ENCODE data around the gene IFIT2. TPM values are rescaled to one million over a fixed set of nuclear protein-coding genes. Genes with fewer than 3 reads are reported as not detected.

IFIT2 gene
- total RNA-seq, 1 experiment from 2014 or later = not detected

DNA sequence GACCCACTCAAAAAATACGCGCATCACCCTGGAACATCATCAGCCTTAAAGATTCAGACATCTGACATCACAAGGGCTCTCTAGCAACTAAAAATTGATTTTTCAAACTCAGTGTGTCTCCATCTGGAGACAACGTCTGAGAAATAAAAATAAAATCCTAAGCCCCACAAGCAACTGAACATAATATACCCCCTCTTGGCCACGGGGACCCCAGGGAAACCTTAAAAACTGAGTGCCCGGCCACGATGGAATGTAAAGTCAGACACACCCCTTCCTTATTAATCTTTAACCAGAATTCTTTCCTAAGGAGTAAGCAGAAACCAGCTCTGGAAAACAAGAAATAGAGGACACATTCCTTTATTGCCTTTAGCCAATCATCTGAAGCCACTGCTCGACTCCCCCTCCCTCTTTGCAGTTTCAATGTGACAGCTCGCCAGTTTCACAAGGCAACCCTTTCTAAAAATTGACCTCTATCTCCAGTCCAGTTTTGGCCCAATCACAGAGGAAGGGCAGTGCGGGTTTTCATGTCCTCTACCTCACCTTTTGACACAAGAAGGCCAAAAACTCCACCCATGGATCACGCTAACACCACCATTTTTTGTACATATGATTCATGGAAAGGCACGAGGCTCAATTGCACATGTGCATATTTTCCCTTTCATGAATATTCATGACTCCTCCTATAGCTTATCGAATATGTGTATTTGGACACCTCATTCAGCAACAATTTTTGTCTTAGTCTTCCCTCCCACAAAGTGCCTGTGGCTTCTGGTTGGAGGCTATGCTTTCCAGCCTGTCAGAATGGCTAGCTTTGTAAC lies 50.1 kb downstream of the IFIT2 start:
- no peak overlapping the region for H2BK12ac ChIP-seq (ENCODE audit: insufficient read length, low read depth, low read length)
- H3K9me3 Mint-ChIP-seq = peaks cover 2 to 12% of the 10 kb centered on the region in 2 experiments; a peak in 3 of 5 replicates
- H3K23ac ChIP-seq (ENCODE audit: insufficient read length, low read depth, low read length) = no peak overlapping the region
- H3K27me3 ChIP-seq (ENCODE audit: insufficient read depth, low read length) = no peaks in the 10 kb centered on the region
- H3K9me3 ChIP-seq (ENCODE audit: control insufficient read depth, low read depth, low read length) = no peaks in the 10 kb centered on the region
- no peak overlapping the region for H3K56ac ChIP-seq (ENCODE audit: insufficient read length, low read depth, low read length)
- H2BK5ac ChIP-seq (ENCODE audit: insufficient read length, low read length) = no peak overlapping the region
- no peaks in the 10 kb centered on the region for H3K79me2 ChIP-seq (ENCODE audit: insufficient read depth, low read length)
- H4K8ac ChIP-seq (replicated peaks; ENCODE audit: insufficient read length, low read depth, low read length) = no peak overlapping the region
- no peak overlapping the region for H3K4ac ChIP-seq (ENCODE audit: low read depth, low read length)
- no peak overlapping the region for H2AK5ac ChIP-seq (ENCODE audit: insufficient read length, low read length)
- peaks cover 47 to 50% of the 10 kb centered on the region in 2 experiments for H3K4me1 Mint-ChIP-seq
- H3K14ac ChIP-seq (ENCODE audit: insufficient read depth, low read length) = no peak overlapping the region
- no peak overlapping the region for H2AFZ ChIP-seq (ENCODE audit: low read length)
- H4K20me1 ChIP-seq (ENCODE audit: control insufficient read depth, insufficient read depth, insufficient read length) = no peaks in the 10 kb centered on the region
- H3K27ac Mint-ChIP-seq = peak overlapping the region in 2 of 3 experiments; percentile 59 to 83; a peak in 3 of 7 replicates
- no peak overlapping the region for H3T11ph ChIP-seq (ENCODE audit: low read length)
- no peak overlapping the region for H4K91ac ChIP-seq (ENCODE audit: insufficient read length, low read depth, low read length)
- H3K4me3 Mint-ChIP-seq = no peak overlapping the region
- no peak overlapping the region for H2BK120ac ChIP-seq (ENCODE audit: low read depth, low read length, poor library complexity, severe bottlenecking)
- no peak overlapping the region for H3K9ac ChIP-seq (ENCODE audit: extremely low read depth, insufficient read length, low read length)
- no peak overlapping the region for H2BK15ac ChIP-seq (ENCODE audit: low read depth, low read length)
- no peak overlapping the region for H3K18ac ChIP-seq (ENCODE audit: insufficient read length, low read depth, low read length)
- H3K27me3 Mint-ChIP-seq (ENCODE audit: low read depth) = no peaks in the 10 kb centered on the region
- no peaks in the 10 kb centered on the region for H3K23me2 ChIP-seq (ENCODE audit: insufficient read length, low read depth, low read length, poor library complexity, severe bottlenecking)
- H3K27ac ChIP-seq (ENCODE audit: insufficient read length, low read depth, low read length) = no peak overlapping the region
- H3K4me1 ChIP-seq (ENCODE audit: insufficient read depth, low read length) = peaks cover 15% of the 10 kb centered on the region; the same call in 1 of the 2 replicates
- H2BK20ac ChIP-seq (ENCODE audit: low read depth, low read length, poor library complexity, severe bottlenecking) = no peak overlapping the region
- no peak overlapping the region for H4K5ac ChIP-seq (ENCODE audit: insufficient read length, low read depth, low read length)
- no peaks in the 10 kb centered on the region for H3K79me1 ChIP-seq (ENCODE audit: insufficient read depth, low read depth, low read length, poor library complexity, severe bottlenecking)
- H3K36me3 Mint-ChIP-seq (ENCODE audit: insufficient read depth in 1 of 3, low read depth in 3 of 3) = peaks cover 0 to 10% (median 10%) of the 10 kb centered on the region in 3 experiments; a peak in 5 of 7 replicates
- no peak overlapping the region for H3K4me2 ChIP-seq (ENCODE audit: insufficient read depth, insufficient read length, low read length)
- no peak for DNase-seq
- TF ChIP-seq, protein P1, sequence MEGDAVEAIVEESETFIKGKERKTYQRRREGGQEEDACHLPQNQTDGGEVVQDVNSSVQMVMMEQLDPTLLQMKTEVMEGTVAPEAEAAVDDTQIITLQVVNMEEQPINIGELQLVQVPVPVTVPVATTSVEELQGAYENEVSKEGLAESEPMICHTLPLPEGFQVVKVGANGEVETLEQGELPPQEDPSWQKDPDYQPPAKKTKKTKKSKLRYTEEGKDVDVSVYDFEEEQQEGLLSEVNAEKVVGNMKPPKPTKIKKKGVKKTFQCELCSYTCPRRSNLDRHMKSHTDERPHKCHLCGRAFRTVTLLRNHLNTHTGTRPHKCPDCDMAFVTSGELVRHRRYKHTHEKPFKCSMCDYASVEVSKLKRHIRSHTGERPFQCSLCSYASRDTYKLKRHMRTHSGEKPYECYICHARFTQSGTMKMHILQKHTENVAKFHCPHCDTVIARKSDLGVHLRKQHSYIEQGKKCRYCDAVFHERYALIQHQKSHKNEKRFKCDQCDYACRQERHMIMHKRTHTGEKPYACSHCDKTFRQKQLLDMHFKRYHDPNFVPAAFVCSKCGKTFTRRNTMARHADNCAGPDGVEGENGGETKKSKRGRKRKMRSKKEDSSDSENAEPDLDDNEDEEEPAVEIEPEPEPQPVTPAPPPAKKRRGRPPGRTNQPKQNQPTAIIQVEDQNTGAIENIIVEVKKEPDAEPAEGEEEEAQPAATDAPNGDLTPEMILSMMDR (conservative IDR thresholded peaks at IDR 0.05) = no peak
- WGBS (ENCODE audit: extremely low coverage, insufficient read length, low lambda C conversion rate) = no CpG with 5 or more reads among the region's 12 CpGs

All from H9 (cell line).